Measurements from ENCODE around the gene FRMPD3.

FRMPD3 gene

DNA sequence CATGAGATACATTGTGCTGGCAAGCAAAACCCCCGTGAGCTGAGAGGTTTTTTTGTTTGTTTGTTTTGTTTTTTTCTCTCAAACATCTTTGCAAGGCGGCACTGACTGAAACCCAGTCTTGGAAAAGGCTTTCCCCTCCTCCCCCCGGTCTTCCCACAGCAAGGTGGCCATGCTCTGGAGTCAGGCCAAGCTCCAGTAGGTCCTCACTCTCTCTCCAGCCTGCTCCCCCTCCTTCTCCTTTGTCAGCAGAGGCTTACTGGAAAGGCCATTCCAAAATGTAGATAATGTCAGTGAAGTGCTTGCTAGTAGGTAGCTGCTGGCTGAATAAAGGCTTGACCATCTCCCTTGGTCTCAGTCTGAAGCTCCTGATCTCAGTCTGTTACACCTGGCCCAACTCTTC, 32.6 kb downstream of the FRMPD3 start:
- DNase-seq = no peak

DNA sequence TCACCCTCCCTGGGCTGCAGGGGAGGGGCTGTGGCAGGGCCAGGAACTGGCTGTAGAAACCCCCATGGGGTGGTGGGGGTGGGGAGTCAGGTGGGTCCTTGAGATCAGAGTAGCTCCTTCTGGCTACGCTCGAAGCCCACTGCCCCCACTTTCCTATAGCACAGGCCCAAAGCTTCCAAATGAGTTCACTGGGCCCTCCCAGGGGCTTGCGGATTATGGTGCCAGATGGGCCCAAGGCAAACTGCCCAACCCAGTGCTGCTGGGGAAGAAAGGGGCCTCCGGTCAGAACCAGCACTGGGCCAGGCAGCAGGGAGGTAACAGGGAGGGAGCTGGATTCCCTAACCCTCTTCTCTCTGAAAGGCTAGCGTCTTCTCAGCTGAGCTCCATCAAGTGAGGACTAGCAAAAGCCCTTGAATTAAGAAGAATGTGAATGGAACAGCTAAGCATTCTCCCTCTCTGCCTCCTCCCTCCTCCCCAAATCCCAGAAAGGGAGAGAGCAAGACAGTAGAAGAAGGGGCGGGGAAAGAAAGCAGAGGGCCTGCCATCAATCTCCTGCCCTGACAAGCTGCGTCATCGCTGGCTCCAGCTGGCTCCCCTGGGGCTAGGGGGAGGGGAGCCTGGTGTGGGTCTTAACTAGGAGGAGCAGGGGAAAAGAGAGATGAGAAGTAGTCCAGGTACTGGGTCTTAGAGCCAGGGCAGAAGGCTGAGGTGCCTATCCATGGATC, 34.7 kb downstream of the FRMPD3 start:
- DNase-seq = no peak

DNA sequence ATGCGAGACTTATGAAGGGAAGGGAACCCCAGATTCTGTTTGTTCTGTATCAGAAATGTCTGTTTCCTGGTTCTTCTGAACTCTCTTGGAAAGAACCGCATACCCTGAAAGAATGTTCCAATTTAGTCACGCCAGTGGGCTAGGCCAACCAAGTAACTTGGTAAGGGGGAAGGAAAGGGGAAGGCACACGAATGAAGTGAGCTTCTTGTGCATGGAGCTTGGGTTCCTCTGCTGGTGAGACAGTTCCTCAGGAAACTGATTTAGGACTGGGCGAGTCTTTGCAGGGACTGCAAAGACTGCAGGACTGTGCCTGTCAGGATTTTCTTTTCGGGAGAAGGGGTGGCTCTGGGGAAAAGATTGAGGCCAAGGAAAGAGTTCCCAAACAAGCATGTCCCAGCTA, 35.6 kb downstream of the FRMPD3 start:
- no peak for DNase-seq

DNA sequence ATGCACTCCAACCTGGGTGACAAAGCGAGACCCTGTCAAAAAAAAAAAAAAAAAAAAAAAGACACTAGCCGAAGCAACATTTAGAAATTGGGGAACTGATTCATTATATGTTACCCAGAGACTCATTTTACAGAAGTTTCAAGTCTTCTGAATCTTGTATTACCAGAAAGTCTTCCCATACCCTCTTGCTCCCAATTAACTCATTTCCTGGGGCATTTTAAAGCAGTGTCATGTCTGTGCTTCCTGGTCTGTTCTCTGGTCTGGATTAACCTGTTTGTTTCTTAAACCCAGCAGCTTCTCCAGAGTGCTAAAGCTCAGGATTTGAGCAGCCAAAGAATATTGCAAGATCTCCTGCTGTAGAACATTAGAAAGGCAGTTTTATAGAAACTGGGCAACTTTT, 43.7 kb downstream of the FRMPD3 start:
- DNase-seq = no peak

GRCh38 chrX:107496786-107497185, 47.3 kb downstream of the FRMPD3 start:
- no peak for DNase-seq
